CD4-positive, alpha-beta T cell treated with Interleukin-6 for 4 hours (primary cell): Measurements from ENCODE around the gene SF3A2.
A peak's percentile ranks its signal among the peaks of the same experiment; 100 is the strongest.
"Not testable (repeated sequence)": the region's sequence is repeated elsewhere in the genome, so short reads cannot be mapped to it uniquely, and the experiment has no call there.

Source experiments
- DNase-seq: peaks from one replicate; pipeline ENCODE4 v3.0.0-alpha.2; 2020; ENCODE audit warnings: mixed read lengths

SF3A2 gene

GRCh38 chr19:2277138-2277537 is 40.5 kb downstream of the SF3A2 start:
- no peak for DNase-seq

GRCh38 chr19:2278459-2279158 is 42.0 kb downstream of the SF3A2 start:
- DNase-seq: no peak

GRCh38 chr19:2280633-2281264 is 44.1 kb downstream of the SF3A2 start:
- DNase-seq: no peak

GRCh38 chr19:2281265-2282061 is 44.8 kb downstream of the SF3A2 start:
- DNase-seq: not testable (repeated sequence)

- DNase-seq: peak; percentile 48
These were observed 45.6 kb downstream of the SF3A2 start, which contains the start of gene PEAK3 for GRCh38 chr19:2282062-2282861. Gene PEAK3, minus strand, starts transcription at chr19:2282175. Its CDS starts 1,244 bp downstream, at chr19:2280931.

GRCh38 chr19:2282862-2283237 is 46.2 kb downstream of the SF3A2 start:
- no peak for DNase-seq

- no peak for DNase-seq
These were observed 47.3 kb downstream of the SF3A2 start for GRCh38 chr19:2283835-2284507.

GRCh38 chr19:2286402-2287140 is 49.9 kb downstream of the SF3A2 start:
- no peak for DNase-seq

GRCh38 chr19:2287585-2288337 is 51.1 kb downstream of the SF3A2 start:
- DNase-seq: no peak

- DNase-seq: no peak
These were observed 51.8 kb downstream of the SF3A2 start for GRCh38 chr19:2288338-2288817.

GRCh38 chr19:2288818-2289713 is 52.4 kb downstream of the SF3A2 start:
- DNase-seq: no peak

- peak; percentile 75 for DNase-seq
These were observed 53.3 kb downstream of the SF3A2 start for GRCh38 chr19:2289714-2290435.

- DNase-seq: peak; percentile 46
These were observed 54.0 kb downstream of the SF3A2 start for GRCh38 chr19:2290441-2291184.

GRCh38 chr19:2291185-2291751 is 54.6 kb downstream of the SF3A2 start:
- DNase-seq: no peak

GRCh38 chr19:2294687-2295335 is 58.2 kb downstream of the SF3A2 start:
- DNase-seq: no peak

GRCh38 chr19:2296141-2296540 is 59.5 kb downstream of the SF3A2 start:
- DNase-seq: no peak
